Left kidney (tissue), 2 donors: Measurements from ENCODE around the gene MORF4L2. TPM values are rescaled to one million over a fixed set of nuclear protein-coding genes. Genes with fewer than 3 reads are reported as not detected.
A peak's percentile ranks its signal among the peaks of the same experiment; 100 is the strongest.
"Not testable (repeated sequence)": the region's sequence is repeated elsewhere in the genome, so short reads cannot be mapped to it uniquely, and the experiment has no call there.

Experiments
- DNase-seq: peaks from one replicate; pipeline ENCODE4 v3.0.0-alpha.2; 2013
- polyA plus RNA-seq: library from polyadenylated mRNA; unstranded; fragments of 120-200 nt; gene quantifications from one replicate; pipeline ENCODE4 v1.2.1, GENCODE V29; 2013; ENCODE audit not compliant: insufficient read length

Gene MORF4L2
- polyA plus RNA-seq, 1 donor: 359 TPM

- DNase-seq: peak; percentile 88
Measured at GRCh38 chrX:103687696-103688201, 1.2 kb upstream of the MORF4L2 start.

- DNase-seq: no peak
Measured at GRCh38 chrX:103687073-103687695, 685 bp upstream of the MORF4L2 start.

- no peak for DNase-seq
Measured at GRCh38 chrX:103685396-103685795, 1.1 kb downstream of the MORF4L2 start.

DNA sequence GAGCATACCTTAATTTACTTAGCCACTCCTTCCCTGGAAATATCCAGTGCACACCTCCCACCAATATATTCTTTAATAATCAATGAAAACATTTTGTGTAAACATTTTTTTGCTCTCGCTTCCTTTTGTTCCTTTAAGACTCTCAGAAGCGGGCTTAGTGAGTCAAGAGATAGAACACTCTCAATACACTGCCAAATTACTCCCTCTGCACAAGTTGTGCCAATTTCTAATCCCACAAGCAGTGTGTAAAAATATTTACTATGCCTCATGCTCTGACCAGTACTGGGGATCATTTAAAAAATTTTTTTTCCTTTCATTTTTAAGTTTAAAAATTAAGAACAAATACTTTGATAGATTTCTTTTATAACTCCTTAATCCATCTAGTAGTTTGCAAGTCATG lies 5.1 kb downstream of the MORF4L2 start:
- no peak for DNase-seq

DNA sequence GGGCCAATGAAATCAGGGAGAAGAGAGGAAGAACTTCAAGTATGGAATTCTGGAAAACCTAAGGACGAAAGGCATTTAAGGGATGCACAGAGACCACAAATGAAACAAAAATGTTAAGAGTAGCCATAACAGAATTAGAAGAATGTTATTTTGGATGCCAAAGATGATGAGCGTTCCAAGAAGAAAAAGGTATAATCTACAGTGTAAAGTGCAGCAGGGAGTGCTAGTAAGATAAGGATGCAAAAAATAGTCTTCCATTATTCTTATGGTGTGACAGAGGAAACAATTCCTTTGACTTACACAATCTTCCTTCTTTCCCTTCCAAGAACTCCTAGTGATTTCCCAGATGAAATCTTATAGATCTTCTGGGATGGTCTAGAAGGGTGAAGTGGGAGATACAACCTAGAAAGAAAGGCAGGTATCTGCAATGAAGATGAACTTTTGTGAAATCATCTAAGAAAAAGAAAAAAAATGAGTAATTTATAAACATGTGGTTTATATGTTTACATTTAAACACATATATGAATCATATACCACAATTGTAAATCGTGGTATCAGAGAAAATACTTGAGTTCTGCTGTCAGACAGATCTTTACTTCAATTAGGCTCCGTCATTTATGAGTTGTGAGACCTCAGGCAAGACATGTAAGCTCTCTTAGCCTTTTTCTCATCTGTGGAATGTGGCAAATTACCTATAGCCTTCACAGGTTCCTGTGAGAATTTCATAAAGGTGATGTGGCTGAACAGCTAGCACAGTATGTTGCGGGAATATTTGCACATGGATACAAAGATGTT lies 8.1 kb downstream of the MORF4L2 start:
- no peak for DNase-seq

GRCh38 chrX:103674531-103675454 lies 11.7 kb downstream of the MORF4L2 start:
- no peak for DNase-seq

GRCh38 chrX:103669745-103670144 lies 16.8 kb downstream of the MORF4L2 start:
- DNase-seq: no peak

DNA sequence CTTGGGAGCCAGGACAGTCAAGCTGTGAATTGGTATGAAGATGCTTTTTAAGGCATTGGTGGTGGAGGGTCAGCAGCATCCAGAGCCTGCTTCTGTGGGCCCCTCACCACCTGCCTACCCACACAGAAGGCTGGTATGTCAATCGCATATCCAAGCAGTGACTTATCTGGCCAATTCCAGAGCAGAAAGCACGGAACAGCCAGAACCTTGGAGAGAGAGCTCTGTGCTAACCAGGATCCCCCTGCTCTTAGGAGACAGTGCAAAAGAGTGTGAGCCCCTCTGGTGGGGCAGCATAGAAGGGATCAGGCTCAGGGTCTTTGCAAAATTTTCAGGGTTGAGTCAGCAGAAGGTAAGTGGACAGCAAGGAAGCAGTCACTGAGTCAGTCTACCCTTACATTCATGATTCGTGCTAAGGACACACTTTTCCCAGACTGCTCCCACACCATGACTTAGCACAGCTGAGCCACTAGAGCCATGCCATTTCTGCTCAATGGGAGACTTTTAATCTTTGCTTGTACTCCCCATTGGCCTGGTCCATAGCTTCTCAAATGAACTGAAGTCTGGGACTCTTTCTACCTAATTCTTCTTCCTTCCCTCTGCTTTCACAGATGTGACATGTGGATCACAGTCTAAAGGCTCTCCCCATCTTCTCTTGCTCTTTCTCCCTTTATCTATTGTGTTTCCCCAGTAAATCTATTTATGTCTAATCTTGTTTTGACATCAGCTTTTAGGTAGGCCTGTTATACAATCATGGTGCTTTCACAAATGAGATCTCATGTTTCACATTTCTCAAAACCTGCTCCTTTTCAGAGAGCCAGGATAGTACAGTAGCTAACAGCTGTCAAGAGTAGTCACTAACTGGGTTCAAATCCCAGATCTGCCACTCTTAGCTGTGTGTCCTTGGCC lies 20.0 kb downstream of the MORF4L2 start:
- no peak for DNase-seq

DNA sequence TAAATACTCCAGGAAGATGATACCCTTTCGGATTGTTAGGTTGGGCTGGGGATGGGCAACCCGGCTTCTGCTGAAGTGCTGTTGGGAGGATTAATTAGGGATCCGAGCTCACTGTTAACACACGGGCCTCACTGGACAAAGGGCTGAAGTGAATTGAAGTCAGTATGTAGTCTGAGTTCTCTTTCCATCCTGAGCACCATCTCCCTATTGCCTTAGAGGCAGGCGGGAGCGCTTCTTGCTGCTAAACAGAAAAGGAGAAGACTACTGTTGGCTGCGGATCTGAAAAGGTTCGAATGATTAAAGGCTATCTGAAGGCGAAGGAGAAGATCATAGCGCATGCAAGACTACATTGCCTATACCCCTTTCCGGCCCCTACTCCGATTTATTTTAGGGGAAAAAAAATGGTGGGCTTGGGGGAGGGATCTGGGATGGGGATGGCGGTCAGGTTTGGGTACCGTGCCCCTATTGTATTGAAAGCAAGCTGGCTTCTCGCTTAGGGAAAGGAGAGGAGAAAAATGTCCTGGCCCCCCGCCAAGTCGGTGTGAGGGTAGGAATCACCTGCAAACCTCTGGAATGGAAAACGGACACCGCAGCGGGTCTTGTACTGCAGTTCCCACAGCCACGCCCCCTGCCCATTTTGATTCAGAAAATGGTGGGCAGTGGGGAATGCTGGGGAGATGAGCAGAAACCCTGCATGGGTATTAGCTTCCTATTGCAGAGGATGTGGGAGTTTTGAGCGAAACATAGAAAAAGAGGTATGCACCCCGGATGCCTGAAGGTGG lies 22.3 kb downstream of the MORF4L2 start:
- DNase-seq: no peak

DNA sequence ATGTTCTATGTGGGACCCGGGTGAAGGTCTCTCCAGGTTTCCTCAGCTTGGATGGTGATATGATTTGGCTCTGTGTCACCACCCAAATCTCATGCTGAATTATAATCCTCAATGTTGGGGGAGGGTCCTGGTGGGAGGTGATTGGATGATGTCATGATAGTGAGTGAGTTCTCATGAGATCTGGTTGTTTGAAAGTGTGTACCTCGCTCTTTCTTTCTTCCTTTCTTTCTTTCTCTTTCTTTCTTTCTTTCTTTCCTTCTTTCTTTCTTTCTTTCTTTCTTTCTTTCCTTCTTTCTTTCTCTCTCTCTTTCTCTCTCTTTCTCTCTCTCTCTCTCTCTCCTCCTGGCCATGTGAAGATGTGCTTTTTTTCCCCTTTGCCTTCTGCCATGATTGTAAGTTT lies 27.0 kb downstream of the MORF4L2 start:
- DNase-seq: not testable (repeated sequence)

GRCh38 chrX:103658681-103659433 lies 27.6 kb downstream of the MORF4L2 start:
- no peak for DNase-seq

GRCh38 chrX:103657066-103657465 lies 29.4 kb downstream of the MORF4L2 start:
- not testable (repeated sequence) for DNase-seq

- DNase-seq: no peak
Measured at GRCh38 chrX:103656617-103657016, 29.9 kb downstream of the MORF4L2 start.

DNA sequence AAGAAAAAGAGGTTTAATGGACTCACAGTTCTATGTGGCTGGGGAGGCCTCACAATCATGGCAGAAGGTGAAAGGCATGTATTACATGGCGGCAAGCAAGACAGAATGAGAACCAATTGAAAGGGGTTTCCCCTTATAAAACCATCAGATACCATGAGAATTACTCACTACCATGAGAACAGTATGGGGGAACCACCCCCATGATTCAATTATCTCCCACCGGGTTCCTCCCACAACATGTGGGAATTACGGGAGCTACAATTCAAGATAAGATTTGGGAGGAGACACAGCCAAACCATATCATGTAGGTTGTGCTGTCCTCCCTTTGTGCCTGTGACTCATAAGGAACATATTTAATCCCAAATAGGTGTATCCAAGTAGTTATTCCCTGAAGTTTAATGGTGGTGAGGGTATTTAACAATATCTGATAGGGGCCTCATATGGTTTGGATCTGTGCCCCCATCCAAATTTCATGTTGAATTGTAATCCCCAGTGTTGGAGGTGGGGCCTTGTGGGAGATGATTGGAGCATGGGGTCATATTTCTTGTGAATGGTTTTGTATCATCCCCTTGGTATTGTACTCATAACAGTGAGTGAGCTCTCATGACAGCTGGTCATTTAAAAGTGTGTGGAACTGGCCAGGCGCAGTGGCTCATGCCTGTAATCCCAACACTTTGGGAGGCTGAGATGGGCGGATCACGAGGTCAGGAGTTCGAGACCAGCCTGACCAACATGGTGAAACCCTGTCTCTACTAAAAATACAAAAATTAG lies 31.1 kb downstream of the MORF4L2 start:
- DNase-seq: not testable (repeated sequence)

- no peak for DNase-seq
Measured at GRCh38 chrX:103651151-103651773, 35.2 kb downstream of the MORF4L2 start.

GRCh38 chrX:103647630-103648029 lies 38.9 kb downstream of the MORF4L2 start:
- no peak for DNase-seq

DNA sequence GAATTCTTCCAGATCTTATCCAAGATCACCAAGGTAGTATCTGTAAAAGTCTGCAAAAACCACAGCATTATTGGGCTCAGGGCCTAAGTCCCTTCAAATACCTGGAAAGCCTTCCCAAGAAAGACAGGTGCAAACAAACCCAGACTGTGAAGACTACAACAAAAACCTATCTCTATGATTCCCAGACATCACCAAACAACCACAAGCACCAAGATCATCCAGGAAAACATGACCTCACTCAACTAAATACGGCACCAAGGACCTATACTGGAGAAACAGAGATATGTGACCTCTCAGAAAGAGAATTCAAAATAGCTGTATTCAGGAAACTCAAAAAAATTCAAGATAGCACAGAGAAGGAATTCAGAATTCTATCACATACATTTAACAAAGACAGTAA lies 42.4 kb downstream of the MORF4L2 start:
- no peak for DNase-seq

- no peak for DNase-seq
Measured at GRCh38 chrX:103640401-103641155, 45.9 kb downstream of the MORF4L2 start.
